Hepatocyte (in vitro differentiated cells): ENCODE data around the gene KRT83. TPM values are rescaled to one million over a fixed set of nuclear protein-coding genes. Genes with fewer than 3 reads are reported as not detected.

ENCODE experiments used
- DNase-seq: peaks from one replicate; pipeline ENCODE4 v3.0.0-alpha.2; 2016; ENCODE audit warnings: low spot score
- H2AFZ ChIP-seq: fragments of 200-600 bp; sonication (generic); 2 replicates; pipeline ENCODE4 v1.6.0; 2016; ENCODE audit warnings: antibody characterized with exemption, mild to moderate bottlenecking
- H3K27ac ChIP-seq: fragments of 200-600 bp; sonication (generic); 2 replicates; pipeline ENCODE4 v1.5.1; 2016; ENCODE audit warnings: mild to moderate bottlenecking
- H3K27me3 ChIP-seq: fragments of 200-600 bp; sonication (generic); 2 replicates; pipeline ENCODE4 v1.6.1; 2016
- H3K36me3 ChIP-seq: fragments of 200-600 bp; sonication (generic); replicated peaks from 2 replicates; pipeline ENCODE4 v1.5.1; 2016; ENCODE audit warnings: low read depth; ENCODE audit not compliant: insufficient read depth
- H3K4me1 ChIP-seq: fragments of 200-600 bp; sonication (generic); 2 replicates; pipeline ENCODE4 v1.5.1; 2016; ENCODE audit warnings: mild to moderate bottlenecking, moderate library complexity; ENCODE audit not compliant: insufficient read depth
- H3K4me2 ChIP-seq: fragments of 200-600 bp; sonication (generic); 2 replicates; pipeline ENCODE4 v1.6.0; 2016
- H3K4me3 ChIP-seq: fragments of 200-600 bp; sonication (generic); 2 replicates; pipeline ENCODE4 v1.5.1; 2016; ENCODE audit warnings: mild to moderate bottlenecking
- H3K79me2 ChIP-seq: fragments of 200-600 bp; sonication (generic); 2 replicates; pipeline ENCODE4 v1.6.0; 2017; ENCODE audit warnings: mild to moderate bottlenecking
- H3K9me2 ChIP-seq: fragments of 200-600 bp; sonication (generic); replicated peaks from 2 replicates; pipeline ENCODE4 v1.6.0; 2017; ENCODE audit warnings: mild to moderate bottlenecking; ENCODE audit not compliant: insufficient read depth
- H3K9me3 ChIP-seq: fragments of 200-600 bp; sonication (generic); 2 replicates; pipeline ENCODE4 v1.5.1; 2016; ENCODE audit warnings: low read depth, mild to moderate bottlenecking
- H4K20me1 ChIP-seq: fragments of 200-600 bp; sonication (generic); 2 replicates; pipeline ENCODE4 v1.6.0; 2016; ENCODE audit warnings: mild to moderate bottlenecking; ENCODE audit not compliant: insufficient read depth, poor library complexity, severe bottlenecking
- EZH2 ChIP-seq: fragments of 200-600 bp; sonication (generic); IDR thresholded peaks from 2 replicates; pipeline ENCODE4 v1.6.1; 2016; ENCODE audit warnings: antibody characterized with exemption, mild to moderate bottlenecking, borderline replicate concordance
- EZH2phosphoT487 ChIP-seq: fragments of 200-600 bp; sonication (generic); IDR thresholded peaks from one replicate; pipeline ENCODE4 v1.6.1; 2018; ENCODE audit warnings: antibody characterized with exemption, mild to moderate bottlenecking, low read depth, moderate library complexity; ENCODE audit not compliant: unreplicated experiment, severe bottlenecking
- WGBS: methylation state at CpG from one replicate; pipeline ENCODE4 v1.1.6; 2016; ENCODE audit warnings: low lambda C conversion rate; ENCODE audit errors: missing lambda C conversion rate; 5-methylcytosine and 5-hydroxymethylcytosine counted together
- polyA plus RNA-seq: library from polyadenylated mRNA; unstranded; fragments of >200 nt; fragmentation: Nextera tagmentation; extraction: Ambion mirVana; gene quantifications from 2 replicates; pipeline ENCODE4 v1.2.1, GENCODE V29; 2016
- total RNA-seq: library from RNA; depleted of rRNA; stranded (reverse); fragments of >200 nt; gene quantifications from 2 replicates; pipeline ENCODE4 v1.2.3, GENCODE V29; 2014
- TF ChIP-seq, protein P1 (sequence below): fragments of 200-600 bp; sonication (generic); IDR thresholded peaks from 2 replicates; pipeline ENCODE4 v1.5.1; 2016; ENCODE audit warnings: antibody characterized with exemption, mild to moderate bottlenecking; ENCODE audit not compliant: poor library complexity

Gene KRT83
- total and polyA plus RNA-seq, 2 experiments from 2014 or later: not detected

DNA sequence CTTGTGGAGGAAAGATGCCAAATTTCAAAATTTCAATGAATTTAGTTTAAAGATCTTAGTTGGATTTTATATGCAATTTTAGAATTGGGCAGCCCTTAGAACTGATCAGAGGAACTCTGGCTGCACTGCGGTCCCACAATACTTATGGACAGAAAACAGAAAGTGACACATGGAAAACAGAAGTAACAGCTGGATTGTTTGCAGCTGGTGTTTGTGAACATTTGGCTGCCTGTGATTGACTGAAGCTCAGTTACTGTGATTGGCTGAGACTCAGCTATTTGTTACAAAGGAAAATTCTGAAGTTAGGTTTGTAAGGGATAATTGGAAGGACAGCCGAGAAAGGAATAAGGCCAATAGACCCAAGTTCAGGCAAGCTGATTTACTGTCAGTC lies 56.8 kb downstream of the KRT83 start:
- H3K4me2 ChIP-seq: no peak overlapping the region
- H3K9me2 ChIP-seq: no peaks in the 10 kb centered on the region
- no peaks in the 10 kb centered on the region for H4K20me1 ChIP-seq
- H3K27ac ChIP-seq: no peak overlapping the region
- H3K9me3 ChIP-seq: no peaks in the 10 kb centered on the region
- no peaks in the 10 kb centered on the region for H3K79me2 ChIP-seq
- TF ChIP-seq, protein P1, sequence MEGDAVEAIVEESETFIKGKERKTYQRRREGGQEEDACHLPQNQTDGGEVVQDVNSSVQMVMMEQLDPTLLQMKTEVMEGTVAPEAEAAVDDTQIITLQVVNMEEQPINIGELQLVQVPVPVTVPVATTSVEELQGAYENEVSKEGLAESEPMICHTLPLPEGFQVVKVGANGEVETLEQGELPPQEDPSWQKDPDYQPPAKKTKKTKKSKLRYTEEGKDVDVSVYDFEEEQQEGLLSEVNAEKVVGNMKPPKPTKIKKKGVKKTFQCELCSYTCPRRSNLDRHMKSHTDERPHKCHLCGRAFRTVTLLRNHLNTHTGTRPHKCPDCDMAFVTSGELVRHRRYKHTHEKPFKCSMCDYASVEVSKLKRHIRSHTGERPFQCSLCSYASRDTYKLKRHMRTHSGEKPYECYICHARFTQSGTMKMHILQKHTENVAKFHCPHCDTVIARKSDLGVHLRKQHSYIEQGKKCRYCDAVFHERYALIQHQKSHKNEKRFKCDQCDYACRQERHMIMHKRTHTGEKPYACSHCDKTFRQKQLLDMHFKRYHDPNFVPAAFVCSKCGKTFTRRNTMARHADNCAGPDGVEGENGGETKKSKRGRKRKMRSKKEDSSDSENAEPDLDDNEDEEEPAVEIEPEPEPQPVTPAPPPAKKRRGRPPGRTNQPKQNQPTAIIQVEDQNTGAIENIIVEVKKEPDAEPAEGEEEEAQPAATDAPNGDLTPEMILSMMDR: no peak
- TF ChIP-seq EZH2 (no peak), EZH2phosphoT487 (no peak)
- H2AFZ ChIP-seq: no peak overlapping the region
- H3K4me1 ChIP-seq: no peaks in the 10 kb centered on the region
- no peaks in the 10 kb centered on the region for H3K36me3 ChIP-seq
- no peak for DNase-seq
- WGBS: 75% methylated on average over 2 of the region's 2 CpGs
- H3K27me3 ChIP-seq: peaks cover 11% of the 10 kb centered on the region
- H3K4me3 ChIP-seq: no peak overlapping the region

Other genes starting within 250 kb of the KRT83 start
- gene SMIM41, start 241.7 kb downstream of the KRT83 start, total RNA-seq: not detected in 2 replicates
- gene SMIM41, start 241.7 kb downstream of the KRT83 start, polyA plus RNA-seq: 0.15 TPM in 1 of 2 replicates, not detected in the other
- gene KRT80, start 129.4 kb downstream of the KRT83 start, total RNA-seq: 0.28 and 0.77 TPM in 2 replicates
- 1.2 and 1.5 TPM in 2 replicates for gene KRT80, start 129.4 kb downstream of the KRT83 start, polyA plus RNA-seq
- 12.6 and 27.1 TPM in 2 replicates for gene KRT7, start 88.2 kb downstream of the KRT83 start, total RNA-seq
- 33.3 and 80.2 TPM in 2 replicates for gene KRT7, start 88.2 kb downstream of the KRT83 start, polyA plus RNA-seq
- not detected in 2 replicates for gene KRT86, start 46.8 kb downstream of the KRT83 start, total RNA-seq
- gene KRT86, start 46.8 kb downstream of the KRT83 start, polyA plus RNA-seq: 0.40 TPM in 1 of 2 replicates, not detected in the other
- gene KRT81, start 29.9 kb downstream of the KRT83 start, total RNA-seq: not detected in 2 replicates
- not detected in 2 replicates for gene KRT81, start 29.9 kb downstream of the KRT83 start, polyA plus RNA-seq
- not detected in 2 replicates for gene KRT85, start 46.1 kb upstream of the KRT83 start, total RNA-seq
- gene KRT85, start 46.1 kb upstream of the KRT83 start, polyA plus RNA-seq: not detected in 2 replicates
- gene KRT84, start 64.3 kb upstream of the KRT83 start, total RNA-seq: not detected in 2 replicates
- not detected in 2 replicates for gene KRT84, start 64.3 kb upstream of the KRT83 start, polyA plus RNA-seq
- gene KRT82, start 84.9 kb upstream of the KRT83 start, total RNA-seq: not detected in 2 replicates
- not detected in 2 replicates for gene KRT82, start 84.9 kb upstream of the KRT83 start, polyA plus RNA-seq
- gene KRT75, start 113.0 kb upstream of the KRT83 start, total RNA-seq: not detected in 2 replicates
- gene KRT75, start 113.0 kb upstream of the KRT83 start, polyA plus RNA-seq: not detected in 2 replicates
- 0.08 TPM in 1 of 2 replicates, not detected in the other for gene KRT6B, start 130.7 kb upstream of the KRT83 start, total RNA-seq
- gene KRT6B, start 130.7 kb upstream of the KRT83 start, polyA plus RNA-seq: 0.10 and 0.42 TPM in 2 replicates
- gene KRT6C, start 152.4 kb upstream of the KRT83 start, total RNA-seq: 0.07 and 0.32 TPM in 2 replicates
- 0.18 and 1.3 TPM in 2 replicates for gene KRT6C, start 152.4 kb upstream of the KRT83 start, polyA plus RNA-seq
- 5.5 and 6.8 TPM in 2 replicates for gene KRT6A, start 171.9 kb upstream of the KRT83 start, total RNA-seq
- gene KRT6A, start 171.9 kb upstream of the KRT83 start, polyA plus RNA-seq: 0.54 and 2.3 TPM in 2 replicates
- 13.0 and 15.8 TPM in 2 replicates for gene KRT5, start 199.0 kb upstream of the KRT83 start, total RNA-seq
- 7.4 and 11.3 TPM in 2 replicates for gene KRT5, start 199.0 kb upstream of the KRT83 start, polyA plus RNA-seq
- not detected in 2 replicates for gene KRT71, start 231.7 kb upstream of the KRT83 start, total RNA-seq
- gene KRT71, start 231.7 kb upstream of the KRT83 start, polyA plus RNA-seq: not detected in 2 replicates